Prostate gland (tissue), 2 donors: ENCODE measurements around the gene DSCAM. TPM values are rescaled to one million over a fixed set of nuclear protein-coding genes. Genes with fewer than 3 reads are reported as not detected.

Source experiments
- DNase-seq: peaks from one replicate; pipeline ENCODE4 v3.0.0-alpha.2; 2019; ENCODE audit warnings: low spot score
- H3K27ac ChIP-seq, 2 donors: fragments of 200-600 bp; sonication (generic); 2 replicates each; pipeline ENCODE4 v1.5.1; 2017 to 2019
- H3K27me3 ChIP-seq: fragments of 200-600 bp; sonication (generic); replicated peaks from 2 replicates; pipeline ENCODE4 v1.5.1; 2019; ENCODE audit not compliant: insufficient read depth
- H3K36me3 ChIP-seq, 2 donors: fragments of 200-600 bp; sonication (generic); 1 replicate in 1 of 2; 2 replicates in 1 of 2; pipeline versions ENCODE4 v1.5.1 to v1.8.1; 2017 to 2019
- H3K4me1 ChIP-seq: fragments of 200-600 bp; sonication (generic); replicated peaks from 2 replicates; pipeline ENCODE4 v1.5.1; 2019
- H3K4me3 ChIP-seq, 2 donors: fragments of 200-600 bp; sonication (generic); 2 replicates each; pipeline ENCODE4 v1.5.1; 2017 to 2019
- H3K9me3 ChIP-seq: fragments of 200-600 bp; sonication (generic); 2 replicates; pipeline ENCODE4 v1.5.1; 2017
- POLR2A ChIP-seq: fragments of 450-650 bp; IDR thresholded peaks from one replicate; pipeline ENCODE4 v1.6.1; 2016; ENCODE audit warnings: antibody characterized with exemption, mild to moderate bottlenecking
- POLR2AphosphoS5 ChIP-seq: sonication (generic); formaldehyde crosslinking; IDR thresholded peaks from one replicate; pipeline ENCODE4 v1.6.1; 2017; ENCODE audit warnings: antibody characterized with exemption
- WGBS: methylation state at CpG from one replicate; pipeline ENCODE4 v1.1.5; 2018; 5-methylcytosine and 5-hydroxymethylcytosine counted together
- intact Hi-C: fragments of 100-400 bp; cut with DNase I; formaldehyde crosslinking; loops from one replicate; pipeline ENCODE4 v1.14.2; 2022
- total RNA-seq, 2 donors: library from RNA; depleted of rRNA; stranded (reverse); fragments of >200 nt; gene quantifications; one replicate each; pipeline ENCODE4 v1.1.0, GENCODE V29; 2016
- TF ChIP-seq, protein P1 (sequence below), 4 experiments: fragments of 200-600 bp in 2 of 4; fragments of 450-650 bp in 2 of 4; sonication (generic) in 2 of 4; IDR thresholded peaks; 1 replicate in 3 of 4; 2 replicates in 1 of 4; pipeline ENCODE4 v1.5.1; 2016 to 2019; ENCODE audit warnings: antibody characterized with exemption in 4 of 4, mild to moderate bottlenecking in 2 of 4, moderate library complexity in 2 of 4

The DSCAM gene
- total RNA-seq, 2 donors from 2014 or later, result under 0.01 to 1.6 TPM

DNA sequence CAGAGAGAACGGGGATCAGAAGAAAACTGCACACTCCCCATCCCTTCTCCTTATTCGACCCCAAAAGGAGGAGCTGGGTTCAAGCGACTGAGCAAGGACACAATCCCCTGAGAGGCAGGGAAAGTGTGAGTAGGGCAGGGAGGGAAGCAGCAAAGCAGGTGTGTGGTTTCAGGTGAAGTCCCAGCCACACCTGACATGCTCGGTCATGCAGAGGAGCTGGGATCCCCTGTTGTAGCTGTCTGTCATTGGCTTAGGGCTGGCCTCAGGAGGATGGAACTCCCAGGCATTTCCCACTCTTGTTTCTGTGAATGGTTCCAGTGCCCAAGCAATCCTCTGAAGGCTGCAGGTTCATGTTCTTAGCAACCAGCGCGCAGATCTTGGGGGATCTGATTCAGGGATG, 150.7 kb downstream of the DSCAM start:
- intact Hi-C loops, result no loop called here
- no peak overlapping the region for H3K4me3 ChIP-seq
- TF ChIP-seq, protein P1, sequence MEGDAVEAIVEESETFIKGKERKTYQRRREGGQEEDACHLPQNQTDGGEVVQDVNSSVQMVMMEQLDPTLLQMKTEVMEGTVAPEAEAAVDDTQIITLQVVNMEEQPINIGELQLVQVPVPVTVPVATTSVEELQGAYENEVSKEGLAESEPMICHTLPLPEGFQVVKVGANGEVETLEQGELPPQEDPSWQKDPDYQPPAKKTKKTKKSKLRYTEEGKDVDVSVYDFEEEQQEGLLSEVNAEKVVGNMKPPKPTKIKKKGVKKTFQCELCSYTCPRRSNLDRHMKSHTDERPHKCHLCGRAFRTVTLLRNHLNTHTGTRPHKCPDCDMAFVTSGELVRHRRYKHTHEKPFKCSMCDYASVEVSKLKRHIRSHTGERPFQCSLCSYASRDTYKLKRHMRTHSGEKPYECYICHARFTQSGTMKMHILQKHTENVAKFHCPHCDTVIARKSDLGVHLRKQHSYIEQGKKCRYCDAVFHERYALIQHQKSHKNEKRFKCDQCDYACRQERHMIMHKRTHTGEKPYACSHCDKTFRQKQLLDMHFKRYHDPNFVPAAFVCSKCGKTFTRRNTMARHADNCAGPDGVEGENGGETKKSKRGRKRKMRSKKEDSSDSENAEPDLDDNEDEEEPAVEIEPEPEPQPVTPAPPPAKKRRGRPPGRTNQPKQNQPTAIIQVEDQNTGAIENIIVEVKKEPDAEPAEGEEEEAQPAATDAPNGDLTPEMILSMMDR (IDR thresholded peaks at IDR 0.05), result no peak
- TF ChIP-seq POLR2A, result no peak
- TF ChIP-seq POLR2AphosphoS5, result no peak
- no peak for DNase-seq
- H3K27ac ChIP-seq, result no peak overlapping the region
- H3K36me3 ChIP-seq, result no peaks in the 10 kb centered on the region
- H3K9me3 ChIP-seq, result no peaks in the 10 kb centered on the region
- WGBS, result 70% methylated on average over 6 of the region's 6 CpGs
- no peaks in the 10 kb centered on the region for H3K4me1 ChIP-seq
- no peaks in the 10 kb centered on the region for H3K27me3 ChIP-seq

DNA sequence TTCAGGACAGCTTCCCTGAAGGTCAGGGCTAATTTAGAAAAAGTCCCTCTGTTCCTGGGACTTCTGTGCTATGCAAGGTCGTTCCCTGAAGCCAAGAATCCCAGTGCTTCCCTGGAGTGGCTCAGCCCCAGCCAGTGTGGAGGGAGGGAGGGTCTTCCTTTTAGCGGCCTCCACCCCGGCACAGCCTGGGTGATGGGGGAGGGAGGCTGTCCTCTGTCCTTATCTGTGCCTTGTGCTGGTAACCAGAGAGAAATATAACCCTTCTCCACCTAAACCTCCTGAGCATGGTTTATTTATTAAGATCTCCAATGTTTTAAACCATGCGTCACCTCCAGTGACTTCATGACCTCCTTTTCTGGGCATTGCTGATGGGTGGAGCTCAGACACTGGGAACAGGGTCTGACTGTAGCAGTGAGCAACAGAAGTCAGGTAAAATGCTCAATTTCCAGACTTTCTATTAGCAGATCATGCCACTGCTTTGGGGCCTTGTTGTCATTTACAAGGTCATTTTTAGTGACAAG, 157.1 kb downstream of the DSCAM start:
- no peaks in the 10 kb centered on the region for H3K27me3 ChIP-seq
- TF ChIP-seq POLR2AphosphoS5 (no peak), POLR2A (no peak)
- TF ChIP-seq, protein P1 (IDR thresholded peaks at IDR 0.05), result no peak
- no peak for DNase-seq
- WGBS, result 62% methylated on average over 4 of the region's 4 CpGs
- intact Hi-C loops, result no loop called here
- H3K9me3 ChIP-seq, result no peaks in the 10 kb centered on the region
- H3K27ac ChIP-seq, result no peak overlapping the region
- H3K4me1 ChIP-seq, result no peaks in the 10 kb centered on the region
- H3K4me3 ChIP-seq, result no peak overlapping the region
- no peaks in the 10 kb centered on the region for H3K36me3 ChIP-seq

DNA sequence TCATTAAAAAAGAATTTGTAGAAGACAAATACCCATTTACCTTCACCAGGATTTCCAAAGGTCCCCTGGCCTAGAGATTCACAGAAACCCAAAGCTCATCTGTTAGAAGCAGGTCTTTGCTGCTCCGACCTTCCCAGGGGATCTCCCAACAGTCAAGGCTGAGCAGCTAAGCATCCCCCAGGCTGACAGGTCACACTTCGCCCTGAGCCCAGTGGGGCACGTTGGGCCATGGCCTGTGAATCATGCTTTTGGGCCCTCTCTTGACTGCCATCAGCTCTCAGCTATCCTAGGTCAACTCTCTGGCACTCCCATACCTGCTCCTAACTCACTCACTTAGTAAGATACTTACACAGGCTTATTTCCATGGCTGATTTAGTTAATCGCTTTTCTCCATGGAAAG, 157.7 kb downstream of the DSCAM start:
- Histone ChIP-seq H3K9me3 (no peaks in the 10 kb centered on the region), H3K4me1 (no peaks in the 10 kb centered on the region), H3K4me3 (no peak overlapping the region), H3K27me3 (no peaks in the 10 kb centered on the region), H3K36me3 (no peaks in the 10 kb centered on the region), H3K27ac (no peak overlapping the region)
- no peak for TF ChIP-seq POLR2AphosphoS5
- TF ChIP-seq, protein P1 (IDR thresholded peaks at IDR 0.05), result no peak
- no peak for TF ChIP-seq POLR2A
- DNase-seq, result no peak
- intact Hi-C loops, result no loop called here
- 85% methylated on average over 4 of the region's 4 CpGs for WGBS

DNA sequence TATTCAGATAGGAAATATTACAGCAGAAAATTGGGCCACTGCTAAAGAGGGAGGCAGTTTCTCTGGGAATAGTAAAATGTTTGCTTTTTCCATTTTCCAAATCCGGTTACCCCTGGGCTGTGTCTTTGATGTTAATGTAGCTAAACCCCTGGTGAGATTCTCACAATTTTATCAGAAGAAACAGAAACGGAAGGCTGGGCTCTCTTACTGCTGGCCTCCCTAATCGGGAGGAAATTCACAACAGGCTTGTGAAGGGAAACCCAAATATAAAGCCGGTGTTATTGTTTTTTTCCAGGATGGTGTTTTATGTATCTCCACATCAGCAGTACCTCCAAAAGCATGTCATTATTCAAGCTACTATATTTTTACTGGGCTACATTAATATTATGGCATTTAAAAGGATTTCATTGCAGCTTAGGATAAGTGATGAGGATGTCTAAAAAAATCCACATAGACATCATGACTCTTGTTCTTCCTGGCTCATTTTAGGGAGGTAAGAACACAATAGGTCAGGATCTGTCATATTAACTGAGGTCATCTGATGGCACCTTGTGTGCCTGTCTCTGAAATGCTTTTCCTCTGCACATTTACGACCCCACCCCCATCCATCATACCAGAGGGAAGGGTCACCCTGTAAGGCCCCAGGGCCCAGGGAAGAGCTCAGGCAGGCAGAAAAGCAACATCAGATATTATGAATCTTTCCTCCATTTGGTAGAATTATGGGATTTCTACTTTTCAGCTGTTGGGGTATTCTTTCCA, 158.7 kb downstream of the DSCAM start:
- intact Hi-C loops, result no loop called here
- TF ChIP-seq POLR2AphosphoS5, result no peak
- TF ChIP-seq POLR2A, result no peak
- TF ChIP-seq, protein P1 (IDR thresholded peaks at IDR 0.05), result no peak
- Histone ChIP-seq H3K4me3 (no peak overlapping the region), H3K4me1 (no peaks in the 10 kb centered on the region), H3K36me3 (no peaks in the 10 kb centered on the region), H3K27me3 (no peaks in the 10 kb centered on the region), H3K27ac (no peak overlapping the region), H3K9me3 (no peaks in the 10 kb centered on the region)
- 65% methylated on average over 5 of the region's 5 CpGs for WGBS
- no peak for DNase-seq

DNA sequence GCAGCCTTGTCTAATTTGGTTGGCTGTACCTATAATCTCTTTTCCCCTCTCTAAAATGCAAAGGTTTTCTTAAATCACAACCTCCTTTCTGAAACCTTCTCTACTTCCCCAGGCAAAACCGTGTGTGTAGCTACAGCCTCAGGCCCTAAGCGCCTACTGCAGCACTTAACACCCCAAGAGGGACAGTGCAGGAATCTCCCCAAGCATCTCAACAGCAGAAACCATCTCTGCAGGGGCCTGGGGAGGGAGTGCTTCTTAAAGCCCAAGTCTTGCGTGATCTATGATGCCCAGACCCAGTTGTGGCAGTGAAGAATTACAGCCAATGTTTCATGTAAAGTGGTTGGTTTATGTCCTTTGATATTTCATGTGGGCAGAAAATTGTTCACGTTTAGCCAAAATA, 159.3 kb downstream of the DSCAM start:
- 75% methylated on average over 4 of the region's 4 CpGs for WGBS

More for the DNA sequence above, 159.3 kb downstream of the DSCAM start:
- Histone ChIP-seq H3K27ac (no peak overlapping the region), H3K27me3 (no peaks in the 10 kb centered on the region), H3K4me3 (no peak overlapping the region), H3K36me3 (no peaks in the 10 kb centered on the region), H3K4me1 (no peaks in the 10 kb centered on the region), H3K9me3 (no peaks in the 10 kb centered on the region)
- DNase-seq, result no peak
- intact Hi-C loops, result no loop called here
- no peak for TF ChIP-seq POLR2A
- TF ChIP-seq, protein P1 (IDR thresholded peaks at IDR 0.05), result no peak
- TF ChIP-seq POLR2AphosphoS5, result no peak
